Naive thymus-derived CD8-positive, alpha-beta T cell (primary cell): ENCODE data around the gene CD58. TPM values are rescaled to one million over a fixed set of nuclear protein-coding genes. Genes with fewer than 3 reads are reported as not detected.
A peak's percentile ranks its signal among the peaks of the same experiment; 100 is the strongest.

Experiments
- ATAC-seq, 2 donors: fragments of 150-1000 bp; cut with Tn5 transposase in 1 of 2; sonication (Bioruptor Pico), chemical (Tn5 transposase) in 1 of 2; 1 replicate in 1 of 2; 2 replicates in 1 of 2; pipeline ENCODE4 v1.10.0; 2021; ENCODE audit warnings: mild to moderate bottlenecking in 2 of 2, moderate library complexity in 2 of 2
- POLR2A ChIA-PET: fragments of 350-600 bp; sonication (Branson Sonifier 250); formaldehyde crosslinking; loops from one replicate; lab custom pipeline; 2021; ENCODE audit warnings: antibody characterized with exemption; lab: Charles Lee
- DNase-seq, 10 donors: peaks; one replicate each; pipeline versions ENCODE4 v3.0.0 to v3.0.0-alpha.2; 2020 to 2022
- H3K27ac Mint-ChIP-seq, 10 donors: one replicate each; pipeline ENCODE4 v1.8.0; 2020 to 2022; ENCODE audit warnings: mild to moderate bottlenecking in 10 of 10, mixed read lengths in 10 of 10, moderate library complexity in 4 of 10, inconsistent platforms in 1 of 10
- H3K27me3 Mint-ChIP-seq, 5 donors: one replicate each; pipeline ENCODE4 v1.8.0; 2021 to 2022; ENCODE audit warnings: mixed read lengths in 5 of 5
- H3K36me3 Mint-ChIP-seq, 3 donors: one replicate each; pipeline ENCODE4 v1.8.0; 2020 to 2022; ENCODE audit warnings: mixed read lengths in 3 of 3, mild to moderate bottlenecking in 2 of 3, inconsistent platforms in 1 of 3
- H3K4me1 Mint-ChIP-seq, 4 donors: one replicate each; pipeline ENCODE4 v1.8.0; 2021 to 2022; ENCODE audit warnings: mixed read lengths in 4 of 4
- H3K4me3 Mint-ChIP-seq, 10 donors: one replicate each; pipeline ENCODE4 v1.8.0; 2020 to 2022; ENCODE audit warnings: mild to moderate bottlenecking in 10 of 10, mixed read lengths in 10 of 10, moderate library complexity in 6 of 10, inconsistent platforms in 1 of 10
- H3K9me3 Mint-ChIP-seq, 9 donors: one replicate each; pipeline ENCODE4 v1.8.0; 2020 to 2022; ENCODE audit warnings: mixed read lengths in 9 of 9, mild to moderate bottlenecking in 3 of 9, inconsistent platforms in 1 of 9, moderate library complexity in 1 of 9
- polyA plus RNA-seq, 3 donors: library from polyadenylated mRNA; unstranded; fragments of 300-500 nt; fragmentation: Illumina TruSeq; gene quantifications; one replicate each; pipeline ENCODE4 v1.2.3, GENCODE V29; 2021
- total RNA-seq, 8 experiments: library from RNA in 2 of 8; stranded (reverse) in 2 of 8; gene quantifications; one replicate each; pipeline ENCODE4 v1.2.3 and lab custom pipeline; 2021 to 2026

CD58 gene
- total and polyA plus RNA-seq, 5 experiments from 2014 or later = 1.7 to 16.0 (median 4.8) TPM

- Mint-ChIP-seq H3K27ac (peak overlapping the region in 4 of 10 donors; percentile 29 to 83 (median 70)), H3K4me1 (peaks cover 21 to 70% (median 34%) of the 10 kb centered on the region in 4 donors), H3K36me3 (no peaks in the 10 kb centered on the region), H3K9me3 (no peaks in the 10 kb centered on the region), H3K4me3 (peak overlapping the region in 1 of 10 donors; percentile 6), H3K27me3 (no peaks in the 10 kb centered on the region)
- no peak for ATAC-seq
- no peak for DNase-seq
- POLR2A ChIA-PET = no interaction called here
These were observed 61.5 kb downstream of the CD58 start for GRCh38 chr1:116508984-116509980.

GRCh38 chr1:116508085-116508983, 62.5 kb downstream of the CD58 start:
- Mint-ChIP-seq H3K4me1 (peaks cover 25 to 73% (median 39%) of the 10 kb centered on the region in 4 donors), H3K4me3 (peak overlapping the region in 1 of 10 donors; percentile 57), H3K27ac (peak overlapping the region in 4 of 10 donors; percentile 23 to 83 (median 47)), H3K36me3 (no peaks in the 10 kb centered on the region), H3K9me3 (no peaks in the 10 kb centered on the region), H3K27me3 (no peaks in the 10 kb centered on the region)
- ATAC-seq = no peak
- POLR2A ChIA-PET = no interaction called here
- no peak for DNase-seq

GRCh38 chr1:116507631-116508030, 63.2 kb downstream of the CD58 start:
- H3K4me1 Mint-ChIP-seq = peaks cover 22 to 73% (median 39%) of the 10 kb centered on the region in 4 donors
- H3K36me3 Mint-ChIP-seq = no peaks in the 10 kb centered on the region
- DNase-seq = no peak
- POLR2A ChIA-PET = no interaction called here
- no peak overlapping the region for H3K4me3 Mint-ChIP-seq
- no peaks in the 10 kb centered on the region for H3K9me3 Mint-ChIP-seq
- H3K27me3 Mint-ChIP-seq = no peaks in the 10 kb centered on the region
- H3K27ac Mint-ChIP-seq = peak overlapping the region in 1 of 10 donors; percentile 66
- no peak for ATAC-seq

- DNase-seq (no peak), ATAC-seq (no peak)
- POLR2A ChIA-PET = no interaction called here
- Mint-ChIP-seq H3K9me3 (no peaks in the 10 kb centered on the region), H3K36me3 (no peaks in the 10 kb centered on the region), H3K4me1 (peaks cover 19 to 74% (median 37%) of the 10 kb centered on the region in 4 donors), H3K27ac (peak overlapping the region in 1 of 10 donors; percentile 10), H3K27me3 (no peaks in the 10 kb centered on the region), H3K4me3 (no peak overlapping the region)
These were observed 64.5 kb downstream of the CD58 start for GRCh38 chr1:116506132-116507004.

GRCh38 chr1:116504308-116505156, 66.3 kb downstream of the CD58 start:
- POLR2A ChIA-PET = interaction anchor here (0.8 to 1.6 kb wide), 4 partner anchors 11 to 354 kb away, joined by 3 to 8 read pairs (median 4); no protein-coding TSS in a partner anchor
- H3K27me3 Mint-ChIP-seq = no peaks in the 10 kb centered on the region
- peaks cover 17 to 65% (median 35%) of the 10 kb centered on the region in 4 donors for H3K4me1 Mint-ChIP-seq
- H3K4me3 Mint-ChIP-seq = peak overlapping the region; percentile 10 to 72 (median 53)
- peak overlapping the region; percentile 69 to 97 (median 85) for H3K27ac Mint-ChIP-seq
- ATAC-seq = peak; percentile 97 to 99
- peak; percentile 44 to 91 (median 78) for DNase-seq
- H3K36me3 Mint-ChIP-seq = no peaks in the 10 kb centered on the region
- no peaks in the 10 kb centered on the region for H3K9me3 Mint-ChIP-seq

- peak overlapping the region; percentile 69 to 97 (median 85) for H3K27ac Mint-ChIP-seq
- no peaks in the 10 kb centered on the region for H3K27me3 Mint-ChIP-seq
- H3K4me1 Mint-ChIP-seq = peaks cover 20 to 63% (median 38%) of the 10 kb centered on the region in 4 donors
- H3K4me3 Mint-ChIP-seq = peak overlapping the region in 6 of 10 donors; percentile 10 to 58 (median 34)
- no peaks in the 10 kb centered on the region for H3K9me3 Mint-ChIP-seq
- H3K36me3 Mint-ChIP-seq = no peaks in the 10 kb centered on the region
- DNase-seq (peak in 1 of 10 donors; percentile 20), ATAC-seq (peak in 1 of 2 donors; percentile 5)
- POLR2A ChIA-PET = interaction anchor here (0.8 to 1.6 kb wide), 4 partner anchors 11 to 353 kb away, joined by 3 to 8 read pairs (median 4); no protein-coding TSS in a partner anchor
These were observed 67.1 kb downstream of the CD58 start for GRCh38 chr1:116503546-116504307.

- POLR2A ChIA-PET = interaction anchor here (1.4 kb wide), 1 partner anchor 10 kb away, joined by 3 read pairs; no protein-coding TSS in a partner anchor
- peaks cover 20 to 54% (median 38%) of the 10 kb centered on the region in 4 donors for H3K4me1 Mint-ChIP-seq
- H3K36me3 Mint-ChIP-seq = no peaks in the 10 kb centered on the region
- no peaks in the 10 kb centered on the region for H3K27me3 Mint-ChIP-seq
- no peak overlapping the region for H3K4me3 Mint-ChIP-seq
- H3K9me3 Mint-ChIP-seq = no peaks in the 10 kb centered on the region
- peak overlapping the region in 7 of 10 donors; percentile 41 to 96 (median 86) for H3K27ac Mint-ChIP-seq
- DNase-seq (no peak), ATAC-seq (no peak)
These were observed 68.0 kb downstream of the CD58 start for GRCh38 chr1:116502671-116503314.

- H3K9me3 Mint-ChIP-seq = no peaks in the 10 kb centered on the region
- peak overlapping the region in 4 of 10 donors; percentile 57 to 96 (median 84) for H3K27ac Mint-ChIP-seq
- no peak for DNase-seq
- H3K4me3 Mint-ChIP-seq = no peak overlapping the region
- H3K36me3 Mint-ChIP-seq = no peaks in the 10 kb centered on the region
- POLR2A ChIA-PET = no interaction called here
- H3K27me3 Mint-ChIP-seq = no peaks in the 10 kb centered on the region
- ATAC-seq = no peak
- peaks cover 20 to 51% (median 39%) of the 10 kb centered on the region in 4 donors for H3K4me1 Mint-ChIP-seq
These were observed 69.0 kb downstream of the CD58 start for GRCh38 chr1:116501870-116502244.

- H3K36me3 Mint-ChIP-seq = no peaks in the 10 kb centered on the region
- H3K27ac Mint-ChIP-seq = peak overlapping the region in 2 of 10 donors; percentile 50 to 81
- H3K4me1 Mint-ChIP-seq = peaks cover 20 to 55% (median 41%) of the 10 kb centered on the region in 4 donors
- H3K4me3 Mint-ChIP-seq = no peak overlapping the region
- H3K27me3 Mint-ChIP-seq = no peaks in the 10 kb centered on the region
- POLR2A ChIA-PET = no interaction called here
- DNase-seq = no peak
- no peak for ATAC-seq
- no peaks in the 10 kb centered on the region for H3K9me3 Mint-ChIP-seq
These were observed 69.5 kb downstream of the CD58 start for GRCh38 chr1:116501125-116501869.
